Aorta (tissue), 5 donors: ENCODE data around the gene PPP1R12A. TPM values are rescaled to one million over a fixed set of nuclear protein-coding genes. Genes with fewer than 3 reads are reported as not detected.

ENCODE experiments used
- ATAC-seq: fragments of 200-7000 bp; cut with Tn5 transposase; one replicate; pipeline ENCODE4 v1.9.1; 2022; ENCODE audit warnings: moderate library complexity; ENCODE audit not compliant: low FRiP score
- DNase-seq, 2 donors: peaks; one replicate each; pipeline ENCODE4 v3.0.0-alpha.2; 2020
- H3K27ac ChIP-seq, 2 donors: one replicate each; pipeline ENCODE4 v1.5.1; 2013; ENCODE audit warnings: low read length in 2 of 2, mild to moderate bottlenecking in 2 of 2, moderate library complexity in 2 of 2, control low read depth in 1 of 2, inconsistent platforms in 1 of 2, low read depth in 1 of 2
- H3K27me3 ChIP-seq, 2 donors: one replicate each; pipeline ENCODE4 v1.6.1; 2013; ENCODE audit warnings: control low read depth in 1 of 2, low read length in 1 of 2, mild to moderate bottlenecking in 1 of 2, moderate library complexity in 1 of 2; ENCODE audit not compliant: insufficient read depth in 2 of 2, control insufficient read depth in 1 of 2
- H3K36me3 ChIP-seq, 2 donors: one replicate each; pipeline ENCODE4 v1.6.1; 2013; ENCODE audit warnings: control low read depth in 1 of 2, low read length in 1 of 2, mild to moderate bottlenecking in 1 of 2; ENCODE audit not compliant: insufficient read depth in 2 of 2, control insufficient read depth in 1 of 2
- H3K4me1 ChIP-seq, 2 donors: one replicate each; pipeline ENCODE4 v1.6.1; 2013; ENCODE audit warnings: low read length in 2 of 2, control low read depth in 1 of 2, mild to moderate bottlenecking in 1 of 2, moderate library complexity in 1 of 2; ENCODE audit not compliant: insufficient read depth in 2 of 2, control insufficient read depth in 1 of 2
- H3K4me3 ChIP-seq, 2 donors: one replicate each; pipeline ENCODE4 v1.5.1; 2013; ENCODE audit warnings: low read length in 2 of 2, control low read depth in 1 of 2, mild to moderate bottlenecking in 1 of 2
- H3K9me3 ChIP-seq: one replicate; pipeline ENCODE4 v1.6.1; 2013; ENCODE audit warnings: mild to moderate bottlenecking, low read length; ENCODE audit not compliant: control insufficient read depth
- WGBS, 2 donors: extraction: QIAGEN DNeasy Blood & Tissue Kit; methylation state at CpG; one replicate each; pipeline ENCODE4 v1.1.7; 2013; 5-methylcytosine and 5-hydroxymethylcytosine counted together
- intact Hi-C, 2 donors: fragments of 100-400 bp; cut with DNase I; formaldehyde crosslinking; loops; one replicate each; pipeline versions ENCODE4 v1.14.2 to v1.15.0; 2022
- polyA plus RNA-seq, 2 donors: library from polyadenylated mRNA; stranded (reverse); fragments of 200-250 nt; gene quantifications; one replicate each; pipeline ENCODE4 v1.2.3, GENCODE V29; 2013
- total RNA-seq, 2 donors: library from RNA; stranded (reverse); fragmentation: NEBNext Ultra II Directional; extraction: Animal tissue kit (Norgen Biotek cat#: 25700); gene quantifications; one replicate each; pipeline ENCODE4 v1.2.1, GENCODE V29; 2021
- donor health status: healthy with polysubstance abuse.
- donor health status: Bipolar disorder and iron deficiency.
- donor health status: DM: no; HTN: no; CAD: no.
- donor health status: DM: no; HTN: no; CAD: no.
- donor health status: DM: yes; HTN: yes; CAD: no.

Gene PPP1R12A
- total and polyA plus RNA-seq, 4 donors, result 24.8 to 287 (median 234) TPM

- WGBS, 2 donors, result 35 to 40% methylated on average over 4 of the region's 4 CpGs
- intact Hi-C loops, result no loop called here
- Histone ChIP-seq H3K9me3 (no peaks in the 10 kb centered on the region), H3K4me1 (no peaks in the 10 kb centered on the region), H3K36me3 (peaks cover 0 to 3% of the 10 kb centered on the region in 2 donors), H3K27me3 (no peaks in the 10 kb centered on the region), H3K4me3 (no peak overlapping the region), H3K27ac (no peak overlapping the region)
- no peak for DNase-seq
- no peak for ATAC-seq
Observed at GRCh38 chr12:79848339-79848738, 86.6 kb downstream of the PPP1R12A start.

- Histone ChIP-seq H3K27ac (no peak overlapping the region), H3K4me1 (no peaks in the 10 kb centered on the region), H3K9me3 (no peaks in the 10 kb centered on the region), H3K4me3 (no peak overlapping the region), H3K27me3 (no peaks in the 10 kb centered on the region), H3K36me3 (peaks cover 0 to 3% of the 10 kb centered on the region in 2 donors)
- WGBS, 2 donors, result 14 to 20% methylated on average over 1 of the region's 1 CpG
- no peak for DNase-seq
- no peak for ATAC-seq
- intact Hi-C loops, result no loop called here
Observed at GRCh38 chr12:79847417-79847816, 87.5 kb downstream of the PPP1R12A start.

- ATAC-seq (no peak), DNase-seq (no peak)
- intact Hi-C loops, result loop anchor here in 1 of 2 donors (5.0 kb wide), 1 partner anchor 33 kb away; no protein-coding TSS in a partner anchor
- Histone ChIP-seq H3K36me3 (peaks cover 0 to 3% of the 10 kb centered on the region in 2 donors), H3K9me3 (no peaks in the 10 kb centered on the region), H3K4me1 (no peaks in the 10 kb centered on the region), H3K27ac (no peak overlapping the region), H3K4me3 (no peak overlapping the region), H3K27me3 (no peaks in the 10 kb centered on the region)
Observed at GRCh38 chr12:79844693-79845092, 90.2 kb downstream of the PPP1R12A start.

- H3K9me3 ChIP-seq, result no peaks in the 10 kb centered on the region
- no peaks in the 10 kb centered on the region for H3K4me1 ChIP-seq
- WGBS, 2 donors, result 97 to 98% methylated on average over 3 of the region's 3 CpGs
- DNase-seq, result no peak
- H3K4me3 ChIP-seq, result no peak overlapping the region
- no peak overlapping the region for H3K27ac ChIP-seq
- intact Hi-C loops, result loop anchor here in 1 of 2 donors (5.0 kb wide), 1 partner anchor 33 kb away; no protein-coding TSS in a partner anchor
- no peak for ATAC-seq
- peaks cover 0 to 3% of the 10 kb centered on the region in 2 donors for H3K36me3 ChIP-seq
- H3K27me3 ChIP-seq, result no peaks in the 10 kb centered on the region
Observed at GRCh38 chr12:79843978-79844377, 90.9 kb downstream of the PPP1R12A start.

- 70 to 71% methylated on average over 2 of the region's 2 CpGs for WGBS, 2 donors
- no peaks in the 10 kb centered on the region for H3K27me3 ChIP-seq
- H3K36me3 ChIP-seq, result peaks cover 0 to 3% of the 10 kb centered on the region in 2 donors
- H3K27ac ChIP-seq, result no peak overlapping the region
- intact Hi-C loops, result loop anchor here in 1 of 2 donors (5.0 kb wide), 1 partner anchor 35 kb away; no protein-coding TSS in a partner anchor
- DNase-seq (no peak), ATAC-seq (no peak)
- H3K9me3 ChIP-seq, result no peaks in the 10 kb centered on the region
- no peak overlapping the region for H3K4me3 ChIP-seq
- H3K4me1 ChIP-seq, result no peaks in the 10 kb centered on the region
Observed at GRCh38 chr12:79842630-79843029, 92.3 kb downstream of the PPP1R12A start.

GRCh38 chr12:79841878-79842265 lies 93.0 kb downstream of the PPP1R12A start:
- DNase-seq (no peak), ATAC-seq (no peak)
- H3K9me3 ChIP-seq, result no peaks in the 10 kb centered on the region
- WGBS, 2 donors, result 55 to 59% methylated on average over 4 of the region's 4 CpGs
- peaks cover 0 to 5% of the 10 kb centered on the region in 2 donors for H3K36me3 ChIP-seq
- H3K4me1 ChIP-seq, result no peaks in the 10 kb centered on the region
- no peaks in the 10 kb centered on the region for H3K27me3 ChIP-seq
- no peak overlapping the region for H3K4me3 ChIP-seq
- no peak overlapping the region for H3K27ac ChIP-seq
- intact Hi-C loops, result loop anchor here in 1 of 2 donors (5.0 kb wide), 1 partner anchor 35 kb away; no protein-coding TSS in a partner anchor

- ATAC-seq (no peak), DNase-seq (no peak)
- Histone ChIP-seq H3K4me1 (no peaks in the 10 kb centered on the region), H3K36me3 (peaks cover 0 to 5% of the 10 kb centered on the region in 2 donors), H3K27ac (no peak overlapping the region), H3K4me3 (no peak overlapping the region), H3K9me3 (no peaks in the 10 kb centered on the region), H3K27me3 (no peaks in the 10 kb centered on the region)
- intact Hi-C loops, result loop anchor here in 1 of 2 donors (5.0 kb wide), 1 partner anchor 36 kb away; no protein-coding TSS in a partner anchor
- WGBS, 2 donors, result 87 to 88% methylated on average over 4 of the region's 4 CpGs
Observed at GRCh38 chr12:79841248-79841877, 93.5 kb downstream of the PPP1R12A start.

GRCh38 chr12:79838359-79838758 lies 96.5 kb downstream of the PPP1R12A start:
- Histone ChIP-seq H3K27ac (no peak overlapping the region), H3K27me3 (no peaks in the 10 kb centered on the region), H3K36me3 (peaks cover 0 to 1% of the 10 kb centered on the region in 2 donors), H3K4me3 (no peak overlapping the region), H3K4me1 (peaks cover 5 to 6% of the 10 kb centered on the region in 2 donors), H3K9me3 (no peaks in the 10 kb centered on the region)
- intact Hi-C loops, result no loop called here
- 99 to 100% methylated on average over 3 of the region's 3 CpGs for WGBS, 2 donors
- ATAC-seq, result no peak
- no peak for DNase-seq

- intact Hi-C loops, result no loop called here
- H3K27me3 ChIP-seq, result no peaks in the 10 kb centered on the region
- no peak for DNase-seq
- peaks cover 0 to 1% of the 10 kb centered on the region in 2 donors for H3K36me3 ChIP-seq
- 88 to 91% methylated on average over 5 of the region's 5 CpGs for WGBS, 2 donors
- peaks cover 6 to 7% of the 10 kb centered on the region in 2 donors for H3K4me1 ChIP-seq
- H3K27ac ChIP-seq, result no peak overlapping the region
- H3K4me3 ChIP-seq, result no peak overlapping the region
- H3K9me3 ChIP-seq, result no peaks in the 10 kb centered on the region
- no peak for ATAC-seq
Observed at GRCh38 chr12:79837575-79837974, 97.3 kb downstream of the PPP1R12A start.
